Posterior vena cava (tissue), 2 donors: ENCODE results near the gene SCAMP1. TPM values are rescaled to one million over a fixed set of nuclear protein-coding genes. Genes with fewer than 3 reads are reported as not detected.

Source experiments
- DNase-seq: peaks from one replicate; pipeline ENCODE4 v3.0.0-alpha.2; 2020; ENCODE audit warnings: low spot score
- intact Hi-C, 2 donors: fragments of 100-400 bp; cut with DNase I; formaldehyde crosslinking; loops; one replicate each; pipeline versions ENCODE4 v1.14.1 to v1.14.2; 2022 to 2023
- total RNA-seq, 2 donors: library from RNA; stranded (reverse); fragmentation: NEBNext Ultra II Directional; extraction: Animal tissue kit (Norgen Biotek cat#: 25700); gene quantifications; one replicate each; pipeline ENCODE4 v1.2.1, GENCODE V29; 2021
- donor health status: DM: yes; HTN: yes; CAD: no.
- donor health status: DM: yes; HTN: yes; CAD: no.

Gene SCAMP1
- total RNA-seq, 2 donors from 2014 or later: 32.4 to 46.1 TPM

- intact Hi-C loops: no loop called here
- no peak for DNase-seq
These were observed 145.4 kb downstream of the SCAMP1 start for GRCh38 chr5:78505860-78506259.

- no peak for DNase-seq
- intact Hi-C loops: no loop called here
These were observed 146.0 kb downstream of the SCAMP1 start for GRCh38 chr5:78506261-78507024.

GRCh38 chr5:78507531-78507930, 147.1 kb downstream of the SCAMP1 start:
- DNase-seq: no peak
- intact Hi-C loops: no loop called here

GRCh38 chr5:78508186-78508765, 147.9 kb downstream of the SCAMP1 start:
- no peak for DNase-seq
- intact Hi-C loops: no loop called here

GRCh38 chr5:78509145-78509865, 148.9 kb downstream of the SCAMP1 start:
- intact Hi-C loops: no loop called here

GRCh38 chr5:78509884-78510769, 149.7 kb downstream of the SCAMP1 start:
- intact Hi-C loops: loop anchor here in 1 of 2 donors (10.0 kb wide), 1 partner anchor 1635 kb away; no protein-coding TSS in a partner anchor
- DNase-seq: peak; percentile 93

More at GRCh38 chr5:78509145-78509865, 148.9 kb downstream of the SCAMP1 start:
- DNase-seq: no peak

GRCh38 chr5:78511121-78511906, 150.9 kb downstream of the SCAMP1 start:
- no peak for DNase-seq

GRCh38 chr5:78512435-78512834, 152.0 kb downstream of the SCAMP1 start:
- intact Hi-C loops: loop anchor here in 1 of 2 donors (10.0 kb wide), 1 partner anchor 1632 kb away; no protein-coding TSS in a partner anchor

More at GRCh38 chr5:78511121-78511906, 150.9 kb downstream of the SCAMP1 start:
- intact Hi-C loops: loop anchor here in 1 of 2 donors (10.0 kb wide), 1 partner anchor 1633 kb away; no protein-coding TSS in a partner anchor

GRCh38 chr5:78513441-78513840, 153.0 kb downstream of the SCAMP1 start:
- no peak for DNase-seq
- intact Hi-C loops: loop anchor here in 1 of 2 donors (10.0 kb wide), 1 partner anchor 1631 kb away; no protein-coding TSS in a partner anchor

More at GRCh38 chr5:78512435-78512834, 152.0 kb downstream of the SCAMP1 start:
- DNase-seq: no peak

- no peak for DNase-seq
- intact Hi-C loops: loop anchor here in 1 of 2 donors (10.0 kb wide), 1 partner anchor 1630 kb away; no protein-coding TSS in a partner anchor
These were observed 154.3 kb downstream of the SCAMP1 start for GRCh38 chr5:78514427-78515330.

GRCh38 chr5:78515670-78516069, 155.3 kb downstream of the SCAMP1 start:
- intact Hi-C loops: loop anchor here in 1 of 2 donors (10.0 kb wide), 1 partner anchor 1629 kb away; no protein-coding TSS in a partner anchor
- no peak for DNase-seq

GRCh38 chr5:78518365-78519197, 158.2 kb downstream of the SCAMP1 start:
- intact Hi-C loops: loop anchor here in 1 of 2 donors (10.0 kb wide), 1 partner anchor 1626 kb away; no protein-coding TSS in a partner anchor
- DNase-seq: no peak

GRCh38 chr5:78519198-78519941, 159.0 kb downstream of the SCAMP1 start:
- intact Hi-C loops: loop anchor here in 1 of 2 donors (10.0 kb wide), 1 partner anchor 1625 kb away; no protein-coding TSS in a partner anchor
- DNase-seq: no peak

- intact Hi-C loops: no loop called here
- no peak for DNase-seq
These were observed 161.0 kb downstream of the SCAMP1 start for GRCh38 chr5:78521455-78521854.
